Neural cell (in vitro differentiated cells): ENCODE results near the gene PRKAR1B.

Source experiments
- CTCF ChIP-seq: fragments of 450-650 bp; IDR thresholded peaks from 2 replicates; pipeline ENCODE4 v1.5.1; 2014; ENCODE audit warnings: antibody characterized with exemption, mild to moderate bottlenecking, moderate library complexity; ENCODE audit not compliant: poor library complexity, severe bottlenecking
- EP300 ChIP-seq: fragments of 450-650 bp; conservative IDR thresholded peaks from 2 replicates; pipeline ENCODE4 v1.6.1; 2014; ENCODE audit warnings: antibody characterized with exemption, mild to moderate bottlenecking, moderate library complexity; ENCODE audit not compliant: poor library complexity, severe bottlenecking
- EZH2 ChIP-seq: fragments of 200-600, 300-800 bp; shearing (Covaris generic), sonication (generic); IDR thresholded peaks from 2 replicates; pipeline ENCODE4 v1.6.1; 2014; ENCODE audit warnings: antibody characterized with exemption, low read length, borderline replicate concordance, mild to moderate bottlenecking; ENCODE audit not compliant: insufficient read depth, poor library complexity, severe bottlenecking
- POLR2AphosphoS5 ChIP-seq: IDR thresholded peaks from 2 replicates; pipeline ENCODE4 v1.6.1; 2012
- REST ChIP-seq: IDR thresholded peaks from 2 replicates; pipeline ENCODE4 v1.6.1; 2012; ENCODE audit warnings: borderline replicate concordance

GRCh38 chr7:668958-669357 lies 58.1 kb downstream of the PRKAR1B start:
- TF ChIP-seq CTCF (no peak), POLR2AphosphoS5 (no peak), EP300 (no peak), REST (no peak), EZH2 (no peak)
